ENCODE results near the gene CLSTN2. TPM values are rescaled to one million over a fixed set of nuclear protein-coding genes. Genes with fewer than 3 reads are reported as not detected.

CLSTN2 gene
- total and polyA plus RNA-seq, 2 donors from 2014 or later: 2.0 to 12.0 TPM

DNA sequence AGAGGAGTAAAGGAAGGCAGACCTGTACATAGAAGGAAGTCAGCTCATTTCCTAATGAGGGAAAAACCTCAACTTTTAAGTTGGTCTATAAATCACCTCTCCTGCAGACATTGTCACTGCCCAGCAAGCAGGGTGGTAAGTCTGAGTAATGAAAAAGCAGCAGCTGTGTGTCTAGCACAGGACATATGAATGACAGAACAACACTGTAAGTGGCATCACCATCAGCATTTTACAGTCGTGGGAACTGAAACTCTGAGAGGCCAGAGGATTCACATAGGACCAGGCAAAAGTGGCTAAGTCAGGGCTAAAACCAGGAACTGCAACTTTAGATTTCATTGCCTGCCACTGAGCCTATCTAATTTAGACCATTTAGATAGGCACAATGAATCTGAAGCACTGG lies 235.6 kb downstream of the CLSTN2 start:
- no peaks in the 10 kb centered on the region for H3K27me3 ChIP-seq (ENCODE audit: control insufficient read depth, insufficient read depth, low read length)
- FAIRE-seq: no peak
- TF ChIP-seq, protein P1, sequence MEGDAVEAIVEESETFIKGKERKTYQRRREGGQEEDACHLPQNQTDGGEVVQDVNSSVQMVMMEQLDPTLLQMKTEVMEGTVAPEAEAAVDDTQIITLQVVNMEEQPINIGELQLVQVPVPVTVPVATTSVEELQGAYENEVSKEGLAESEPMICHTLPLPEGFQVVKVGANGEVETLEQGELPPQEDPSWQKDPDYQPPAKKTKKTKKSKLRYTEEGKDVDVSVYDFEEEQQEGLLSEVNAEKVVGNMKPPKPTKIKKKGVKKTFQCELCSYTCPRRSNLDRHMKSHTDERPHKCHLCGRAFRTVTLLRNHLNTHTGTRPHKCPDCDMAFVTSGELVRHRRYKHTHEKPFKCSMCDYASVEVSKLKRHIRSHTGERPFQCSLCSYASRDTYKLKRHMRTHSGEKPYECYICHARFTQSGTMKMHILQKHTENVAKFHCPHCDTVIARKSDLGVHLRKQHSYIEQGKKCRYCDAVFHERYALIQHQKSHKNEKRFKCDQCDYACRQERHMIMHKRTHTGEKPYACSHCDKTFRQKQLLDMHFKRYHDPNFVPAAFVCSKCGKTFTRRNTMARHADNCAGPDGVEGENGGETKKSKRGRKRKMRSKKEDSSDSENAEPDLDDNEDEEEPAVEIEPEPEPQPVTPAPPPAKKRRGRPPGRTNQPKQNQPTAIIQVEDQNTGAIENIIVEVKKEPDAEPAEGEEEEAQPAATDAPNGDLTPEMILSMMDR (IDR thresholded peaks at IDR 0.05; ENCODE audit: borderline replicate concordance, extremely low read depth, insufficient read depth): no peak
- no peak overlapping the region for H3K4me3 ChIP-seq (ENCODE audit: low read length in 3 of 3)
- no peaks in the 10 kb centered on the region for H3K4me1 ChIP-seq (ENCODE audit: control insufficient read depth in 2 of 3, insufficient read depth in 2 of 3, low read depth in 1 of 3, low read length in 3 of 3)
- H3K27ac ChIP-seq (ENCODE audit: low read depth in 2 of 2, low read length in 2 of 2): no peak overlapping the region
- no peak overlapping the region for H3K9ac ChIP-seq (ENCODE audit: low read length in 3 of 3)
- intact Hi-C loops (cut with DNase I): no loop called here
- no peaks in the 10 kb centered on the region for H3K9me3 ChIP-seq (ENCODE audit: control insufficient read depth in 2 of 3, insufficient read depth in 1 of 3, low read length in 3 of 3)
- H3K36me3 ChIP-seq (ENCODE audit: control insufficient read depth in 2 of 3, insufficient read depth in 3 of 3, low read length in 3 of 3): no peaks in the 10 kb centered on the region
- no peak for DNase-seq

DNA sequence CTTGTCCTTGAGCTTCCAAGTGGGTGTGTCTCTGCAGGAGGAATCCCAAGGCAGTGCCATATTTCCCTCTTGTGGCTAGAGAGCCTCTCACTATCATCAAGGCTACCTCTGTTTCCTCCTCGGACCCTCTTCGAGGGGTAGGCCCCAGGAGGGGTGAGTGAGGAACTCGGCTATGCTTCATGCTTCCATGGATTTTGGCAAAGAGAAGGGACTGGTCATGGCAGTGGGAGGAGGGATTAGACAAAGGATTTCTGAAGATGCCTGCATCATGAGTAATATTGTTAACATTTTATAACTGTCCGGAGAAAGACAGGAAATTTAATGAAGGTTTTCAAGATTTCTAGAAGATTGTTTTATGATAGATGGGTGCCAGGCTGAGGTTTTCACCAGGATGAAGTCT lies 241.5 kb downstream of the CLSTN2 start:
- Histone ChIP-seq H3K9me3 (ENCODE audit: control insufficient read depth in 2 of 3, insufficient read depth in 1 of 3, low read length in 3 of 3) (no peaks in the 10 kb centered on the region), H3K27me3 (ENCODE audit: control insufficient read depth, insufficient read depth, low read length) (no peaks in the 10 kb centered on the region), H3K4me1 (ENCODE audit: control insufficient read depth in 2 of 3, insufficient read depth in 2 of 3, low read depth in 1 of 3, low read length in 3 of 3) (no peaks in the 10 kb centered on the region), H3K4me3 (ENCODE audit: low read length in 3 of 3) (no peak overlapping the region), H3K36me3 (ENCODE audit: control insufficient read depth in 2 of 3, insufficient read depth in 3 of 3, low read length in 3 of 3) (no peaks in the 10 kb centered on the region), H3K27ac (ENCODE audit: low read depth in 2 of 2, low read length in 2 of 2) (no peak overlapping the region), H3K9ac (ENCODE audit: low read length in 3 of 3) (no peak overlapping the region)
- TF ChIP-seq, protein P1 (IDR thresholded peaks at IDR 0.05; ENCODE audit: borderline replicate concordance, extremely low read depth, insufficient read depth): no peak
- intact Hi-C loops (cut with DNase I): no loop called here
- FAIRE-seq (no peak), DNase-seq (no peak)

DNA sequence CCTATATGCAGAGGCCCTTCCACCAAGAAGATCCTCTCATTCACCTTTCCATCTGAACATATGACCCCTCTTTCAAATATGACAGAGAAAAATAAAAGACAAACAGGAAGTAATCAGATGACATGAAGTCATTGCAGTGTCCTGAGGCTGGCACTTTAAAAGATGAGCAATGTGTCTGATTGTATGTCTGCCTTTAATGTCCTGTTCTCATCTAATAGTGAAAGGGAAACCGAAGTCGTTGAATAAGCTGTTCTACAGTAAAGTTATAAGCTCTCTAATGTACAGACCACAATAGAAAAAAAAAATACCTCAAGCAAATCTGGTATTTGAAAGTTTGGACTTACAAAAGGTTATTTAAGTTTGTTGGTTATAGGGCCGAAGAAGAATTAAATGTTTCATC lies 243.0 kb downstream of the CLSTN2 start:
- Histone ChIP-seq H3K4me1 (ENCODE audit: control insufficient read depth in 2 of 3, insufficient read depth in 2 of 3, low read depth in 1 of 3, low read length in 3 of 3) (no peaks in the 10 kb centered on the region), H3K36me3 (ENCODE audit: control insufficient read depth in 2 of 3, insufficient read depth in 3 of 3, low read length in 3 of 3) (no peaks in the 10 kb centered on the region), H3K4me3 (ENCODE audit: low read length in 3 of 3) (no peak overlapping the region), H3K27me3 (ENCODE audit: control insufficient read depth, insufficient read depth, low read length) (no peaks in the 10 kb centered on the region), H3K9me3 (ENCODE audit: control insufficient read depth in 2 of 3, insufficient read depth in 1 of 3, low read length in 3 of 3) (no peaks in the 10 kb centered on the region), H3K27ac (ENCODE audit: low read depth in 2 of 2, low read length in 2 of 2) (no peak overlapping the region), H3K9ac (ENCODE audit: low read length in 3 of 3) (no peak overlapping the region)
- FAIRE-seq (no peak), DNase-seq (no peak)
- intact Hi-C loops (cut with DNase I): no loop called here
- TF ChIP-seq, protein P1 (IDR thresholded peaks at IDR 0.05; ENCODE audit: borderline replicate concordance, extremely low read depth, insufficient read depth): no peak

DNA sequence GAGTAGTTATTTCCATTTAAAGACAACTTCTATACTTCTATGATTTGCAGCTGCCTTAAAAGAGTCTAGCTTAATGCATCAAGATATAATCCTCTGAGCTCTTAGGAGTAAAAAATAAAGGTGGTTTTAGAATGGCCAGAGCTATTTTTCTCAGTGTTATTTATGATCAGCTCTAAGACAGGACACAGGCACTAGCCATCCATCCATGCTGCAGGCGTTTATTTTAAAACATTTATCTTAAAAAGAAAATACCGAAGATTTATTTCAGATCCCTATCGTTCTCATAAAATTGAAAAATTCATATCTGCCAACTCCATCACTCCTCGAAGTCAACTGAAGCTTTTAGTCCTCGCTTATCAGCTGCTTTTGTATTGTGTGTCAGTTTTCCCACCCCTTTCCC lies 243.5 kb downstream of the CLSTN2 start:
- H3K27ac ChIP-seq (ENCODE audit: low read depth in 2 of 2, low read length in 2 of 2): no peak overlapping the region
- no peak overlapping the region for H3K9ac ChIP-seq (ENCODE audit: low read length in 3 of 3)
- no peaks in the 10 kb centered on the region for H3K4me1 ChIP-seq (ENCODE audit: control insufficient read depth in 2 of 3, insufficient read depth in 2 of 3, low read depth in 1 of 3, low read length in 3 of 3)
- no peaks in the 10 kb centered on the region for H3K27me3 ChIP-seq (ENCODE audit: control insufficient read depth, insufficient read depth, low read length)
- H3K9me3 ChIP-seq (ENCODE audit: control insufficient read depth in 2 of 3, insufficient read depth in 1 of 3, low read length in 3 of 3): no peaks in the 10 kb centered on the region
- H3K36me3 ChIP-seq (ENCODE audit: control insufficient read depth in 2 of 3, insufficient read depth in 3 of 3, low read length in 3 of 3): no peaks in the 10 kb centered on the region
- DNase-seq (no peak), FAIRE-seq (no peak)
- intact Hi-C loops (cut with DNase I): no loop called here
- TF ChIP-seq, protein P1 (IDR thresholded peaks at IDR 0.05; ENCODE audit: borderline replicate concordance, extremely low read depth, insufficient read depth): no peak
- H3K4me3 ChIP-seq (ENCODE audit: low read length in 3 of 3): no peak overlapping the region

Data from kidney (tissue), 14 donors.